Activated CD8-positive, alpha-beta T cell treated with anti-CD3 and anti-CD28 coated beads for 36 hours (primary cell): ENCODE data around the gene C12orf50. TPM values are rescaled to one million over a fixed set of nuclear protein-coding genes. Genes with fewer than 3 reads are reported as not detected.

Source experiments
- ATAC-seq: fragments of 200-7000 bp; cut with Tn5 transposase; one replicate; pipeline ENCODE4 v1.10.0; 2021; ENCODE audit warnings: mild to moderate bottlenecking, moderate library complexity
- CTCF ChIA-PET: fragments of 350-600 bp; sonication (Branson Sonifier 250); formaldehyde crosslinking; loops from one replicate; lab custom pipeline; 2021; ENCODE audit warnings: antibody characterized with exemption; lab: Charles Lee
- POLR2A ChIA-PET: fragments of 350-600 bp; sonication (Branson Sonifier 250); formaldehyde crosslinking; loops from one replicate; lab custom pipeline; 2021; ENCODE audit warnings: antibody characterized with exemption; lab: Charles Lee
- DNase-seq: peaks from one replicate; pipeline ENCODE4 v3.0.0-alpha.2; 2020
- H3K27ac Mint-ChIP-seq: one replicate; pipeline ENCODE4 v1.8.0; 2021; ENCODE audit warnings: mild to moderate bottlenecking, mixed read lengths
- H3K27me3 Mint-ChIP-seq: one replicate; pipeline ENCODE4 v1.8.0; 2021; ENCODE audit warnings: mixed read lengths
- H3K36me3 Mint-ChIP-seq: one replicate; pipeline ENCODE4 v1.8.0; 2021; ENCODE audit warnings: low read depth, mixed read lengths
- H3K4me1 Mint-ChIP-seq: one replicate; pipeline ENCODE4 v1.8.0; 2021; ENCODE audit warnings: low read depth, mixed read lengths
- H3K4me3 Mint-ChIP-seq: one replicate; pipeline ENCODE4 v1.8.0; 2021; ENCODE audit warnings: mild to moderate bottlenecking, moderate library complexity, mixed read lengths
- H3K9me3 Mint-ChIP-seq: one replicate; pipeline ENCODE4 v1.8.0; 2021; ENCODE audit warnings: mixed read lengths
- CTCF ChIP-seq: fragments of 200-600 bp; IDR thresholded peaks from one replicate; pipeline ENCODE4 v1.8.0; 2022; ENCODE audit warnings: antibody characterized with exemption, mild to moderate bottlenecking
- intact Hi-C: fragments of 100-400 bp; cut with micrococcal nuclease; formaldehyde crosslinking; loops from one replicate; pipeline ENCODE4 v1.10.0; 2022
- total RNA-seq, 2 experiments: library from RNA; stranded (reverse); gene quantifications; one replicate each; pipeline ENCODE4 v1.2.3, GENCODE V29; 2021

Gene C12orf50
- total RNA-seq, 2 experiments from 2014 or later: not detected

GRCh38 chr12:87953256-87953860 lies 75.8 kb downstream of the C12orf50 start:
- H3K4me1 Mint-ChIP-seq: no peaks in the 10 kb centered on the region
- peak; percentile 44 for TF ChIP-seq CTCF
- H3K36me3 Mint-ChIP-seq: no peaks in the 10 kb centered on the region
- ChIA-PET POLR2A (no interaction called here), CTCF (no interaction called here)
- intact Hi-C loops: no loop called here
- ATAC-seq: no peak
- no peaks in the 10 kb centered on the region for H3K27me3 Mint-ChIP-seq
- no peak overlapping the region for H3K4me3 Mint-ChIP-seq
- DNase-seq: no peak
- H3K27ac Mint-ChIP-seq: no peak overlapping the region
- H3K9me3 Mint-ChIP-seq: no peaks in the 10 kb centered on the region

- Mint-ChIP-seq H3K9me3 (no peaks in the 10 kb centered on the region), H3K36me3 (no peaks in the 10 kb centered on the region), H3K27ac (no peak overlapping the region), H3K4me3 (no peak overlapping the region), H3K4me1 (no peaks in the 10 kb centered on the region), H3K27me3 (no peaks in the 10 kb centered on the region)
- TF ChIP-seq CTCF: no peak
- POLR2A ChIA-PET: no interaction called here
- ATAC-seq (no peak), DNase-seq (no peak)
- CTCF ChIA-PET: no interaction called here
- intact Hi-C loops: no loop called here
Measured at GRCh38 chr12:87952850-87953249, 76.4 kb downstream of the C12orf50 start.

GRCh38 chr12:87952223-87952622 lies 77.0 kb downstream of the C12orf50 start:
- CTCF ChIA-PET: no interaction called here
- DNase-seq: no peak
- Mint-ChIP-seq H3K36me3 (no peaks in the 10 kb centered on the region), H3K4me1 (no peaks in the 10 kb centered on the region), H3K27me3 (no peaks in the 10 kb centered on the region), H3K9me3 (no peaks in the 10 kb centered on the region), H3K4me3 (no peak overlapping the region), H3K27ac (no peak overlapping the region)
- no peak for TF ChIP-seq CTCF
- POLR2A ChIA-PET: no interaction called here
- no peak for ATAC-seq
- intact Hi-C loops: no loop called here

- no peak for TF ChIP-seq CTCF
- Mint-ChIP-seq H3K36me3 (no peaks in the 10 kb centered on the region), H3K4me3 (no peak overlapping the region), H3K9me3 (no peaks in the 10 kb centered on the region), H3K4me1 (no peaks in the 10 kb centered on the region), H3K27me3 (no peaks in the 10 kb centered on the region), H3K27ac (no peak overlapping the region)
- intact Hi-C loops: no loop called here
- ChIA-PET CTCF (no interaction called here), POLR2A (no interaction called here)
- ATAC-seq: no peak
- no peak for DNase-seq
Measured at GRCh38 chr12:87943762-87944161, 85.4 kb downstream of the C12orf50 start.

GRCh38 chr12:87943023-87943422 lies 86.2 kb downstream of the C12orf50 start:
- TF ChIP-seq CTCF: no peak
- Mint-ChIP-seq H3K4me1 (no peaks in the 10 kb centered on the region), H3K9me3 (no peaks in the 10 kb centered on the region), H3K36me3 (no peaks in the 10 kb centered on the region), H3K27me3 (no peaks in the 10 kb centered on the region), H3K27ac (no peak overlapping the region), H3K4me3 (no peak overlapping the region)
- no peak for ATAC-seq
- DNase-seq: no peak
- CTCF ChIA-PET: no interaction called here
- POLR2A ChIA-PET: no interaction called here
- intact Hi-C loops: no loop called here
